Fibroblast of mammary gland (primary cell): ENCODE measurements around the gene FERMT3.

Experiments
- DNase-seq: peaks from one replicate; pipeline ENCODE4 v3.0.0-alpha.2; 2010; ENCODE audit warnings: low read depth
- H3K4me3 ChIP-seq: 2 replicates; pipeline ENCODE4 v1.5.1; 2011; ENCODE audit warnings: low read depth, mild to moderate bottlenecking, low read length, moderate library complexity; ENCODE audit not compliant: control insufficient read depth
- TF ChIP-seq, protein P1 (sequence below): conservative IDR thresholded peaks from 2 replicates; pipeline ENCODE4 v1.5.1; 2011; ENCODE audit warnings: low read depth, low read length, inconsistent platforms; ENCODE audit not compliant: control insufficient read depth, insufficient read depth

FERMT3 gene

DNA sequence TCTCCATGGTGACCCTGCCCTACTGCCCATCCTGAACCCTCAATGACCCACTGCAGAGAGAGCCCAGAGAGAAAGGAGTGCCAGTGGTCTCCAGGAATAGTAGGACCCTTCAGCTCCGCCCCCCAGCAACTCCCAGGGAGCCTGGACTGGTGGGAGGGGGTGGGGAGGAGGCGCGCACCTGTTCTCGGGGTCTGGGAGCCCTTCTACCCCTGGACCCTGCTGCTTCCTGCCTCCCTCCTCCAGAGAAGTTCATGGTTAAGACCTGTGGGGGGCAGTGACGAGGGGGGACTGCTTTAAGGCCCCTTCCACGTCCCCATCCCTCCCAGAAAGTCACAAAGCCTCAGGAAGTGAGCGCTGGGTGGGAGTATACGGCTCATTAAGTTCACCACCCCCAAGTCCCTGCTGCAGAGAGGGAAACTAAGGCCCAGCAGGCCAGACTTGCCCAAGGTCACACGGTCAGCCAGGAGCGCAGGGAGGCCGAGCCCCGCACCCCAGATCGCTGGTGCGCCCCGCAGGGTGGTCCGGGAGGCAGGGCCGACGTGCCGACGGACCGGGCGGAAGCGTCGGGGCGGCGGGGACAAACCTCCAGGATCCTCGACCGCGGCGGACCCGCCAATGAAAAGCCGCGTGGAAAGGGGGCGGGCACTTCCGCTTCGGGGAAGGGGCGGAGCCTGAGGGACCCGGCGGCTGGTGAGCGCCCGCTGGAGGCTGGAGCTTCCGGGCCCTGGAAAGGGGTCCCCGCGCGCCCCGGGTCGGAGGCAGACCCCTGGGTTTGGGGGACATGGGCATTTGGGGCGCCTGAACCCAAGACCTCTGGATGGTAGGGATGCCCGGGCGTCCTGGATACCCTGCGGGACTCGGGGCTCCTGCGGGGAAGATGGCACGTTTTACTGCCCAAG lies 19.3 kb downstream of the FERMT3 start, which contains the start of the genes NUDT22 and TRPT1:
Gene NUDT22, plus strand, starts transcription at position 667 of the 899 bp plus-strand sequence. CDS start 379 bp downstream, outside the sequence.
Gene TRPT1, minus strand, starts transcription at position 579 of the 899 bp plus-strand sequence. Its CDS starts 326 bp downstream, at position 253.
- TF ChIP-seq, protein P1, sequence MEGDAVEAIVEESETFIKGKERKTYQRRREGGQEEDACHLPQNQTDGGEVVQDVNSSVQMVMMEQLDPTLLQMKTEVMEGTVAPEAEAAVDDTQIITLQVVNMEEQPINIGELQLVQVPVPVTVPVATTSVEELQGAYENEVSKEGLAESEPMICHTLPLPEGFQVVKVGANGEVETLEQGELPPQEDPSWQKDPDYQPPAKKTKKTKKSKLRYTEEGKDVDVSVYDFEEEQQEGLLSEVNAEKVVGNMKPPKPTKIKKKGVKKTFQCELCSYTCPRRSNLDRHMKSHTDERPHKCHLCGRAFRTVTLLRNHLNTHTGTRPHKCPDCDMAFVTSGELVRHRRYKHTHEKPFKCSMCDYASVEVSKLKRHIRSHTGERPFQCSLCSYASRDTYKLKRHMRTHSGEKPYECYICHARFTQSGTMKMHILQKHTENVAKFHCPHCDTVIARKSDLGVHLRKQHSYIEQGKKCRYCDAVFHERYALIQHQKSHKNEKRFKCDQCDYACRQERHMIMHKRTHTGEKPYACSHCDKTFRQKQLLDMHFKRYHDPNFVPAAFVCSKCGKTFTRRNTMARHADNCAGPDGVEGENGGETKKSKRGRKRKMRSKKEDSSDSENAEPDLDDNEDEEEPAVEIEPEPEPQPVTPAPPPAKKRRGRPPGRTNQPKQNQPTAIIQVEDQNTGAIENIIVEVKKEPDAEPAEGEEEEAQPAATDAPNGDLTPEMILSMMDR: peak; percentile 40
- peak; percentile 52 for DNase-seq
- H3K4me3 ChIP-seq: peak within 1 kb of the TSS; percentile 75

DNA sequence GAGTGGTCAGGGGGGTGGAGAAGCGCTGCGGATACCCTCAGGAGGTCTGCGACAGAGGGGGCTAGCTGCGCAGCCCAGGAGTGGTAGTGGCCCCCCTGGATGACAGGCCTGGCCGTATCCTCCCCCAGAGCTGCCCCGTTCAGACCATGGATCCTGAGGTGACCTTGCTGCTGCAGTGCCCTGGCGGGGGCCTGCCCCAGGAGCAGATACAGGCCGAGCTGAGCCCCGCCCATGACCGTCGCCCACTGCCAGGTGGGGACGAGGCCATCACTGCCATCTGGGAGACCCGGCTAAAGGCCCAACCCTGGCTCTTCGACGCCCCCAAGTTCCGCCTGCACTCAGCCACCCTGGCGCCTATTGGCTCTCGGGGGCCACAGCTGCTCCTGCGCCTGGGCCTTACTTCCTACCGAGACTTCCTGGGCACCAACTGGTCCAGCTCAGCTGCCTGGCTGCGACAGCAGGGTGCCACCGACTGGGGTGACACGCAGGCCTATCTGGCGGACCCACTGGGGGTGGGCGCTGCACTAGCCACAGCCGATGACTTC lies 20.1 kb downstream of the FERMT3 start:
- TF ChIP-seq, protein P1: no peak
- peak overlapping the region; percentile 75 for H3K4me3 ChIP-seq
- DNase-seq: no peak

DNA sequence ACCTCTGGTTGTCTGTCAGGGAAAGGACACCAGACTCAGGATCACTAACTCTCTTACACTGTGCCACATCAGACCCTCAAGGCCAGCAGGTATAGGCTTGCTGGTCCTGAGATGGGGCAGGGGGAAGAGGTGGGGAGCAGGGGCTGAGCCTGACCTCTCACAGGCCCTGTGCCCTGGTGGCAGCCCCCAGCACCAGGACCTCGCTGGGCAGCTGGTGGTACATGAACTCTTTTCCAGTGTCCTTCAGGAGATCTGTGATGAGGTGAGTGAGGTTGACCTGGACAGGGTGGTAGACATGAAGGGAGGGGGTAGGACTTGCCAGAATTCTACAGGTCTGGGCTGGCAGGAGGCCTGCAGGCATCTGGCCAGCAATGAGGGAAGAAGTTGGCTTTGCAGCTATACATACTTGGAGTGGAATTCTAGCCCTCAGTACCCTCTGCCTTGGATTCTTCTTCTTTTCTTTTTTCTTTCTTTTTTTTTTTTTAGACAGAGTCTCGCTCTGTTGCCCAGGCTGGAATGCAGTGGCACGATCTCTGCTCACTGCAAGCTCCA lies 21.0 kb downstream of the FERMT3 start:
- DNase-seq: no peak
- peak overlapping the region; percentile 75 for H3K4me3 ChIP-seq
- TF ChIP-seq, protein P1: no peak

DNA sequence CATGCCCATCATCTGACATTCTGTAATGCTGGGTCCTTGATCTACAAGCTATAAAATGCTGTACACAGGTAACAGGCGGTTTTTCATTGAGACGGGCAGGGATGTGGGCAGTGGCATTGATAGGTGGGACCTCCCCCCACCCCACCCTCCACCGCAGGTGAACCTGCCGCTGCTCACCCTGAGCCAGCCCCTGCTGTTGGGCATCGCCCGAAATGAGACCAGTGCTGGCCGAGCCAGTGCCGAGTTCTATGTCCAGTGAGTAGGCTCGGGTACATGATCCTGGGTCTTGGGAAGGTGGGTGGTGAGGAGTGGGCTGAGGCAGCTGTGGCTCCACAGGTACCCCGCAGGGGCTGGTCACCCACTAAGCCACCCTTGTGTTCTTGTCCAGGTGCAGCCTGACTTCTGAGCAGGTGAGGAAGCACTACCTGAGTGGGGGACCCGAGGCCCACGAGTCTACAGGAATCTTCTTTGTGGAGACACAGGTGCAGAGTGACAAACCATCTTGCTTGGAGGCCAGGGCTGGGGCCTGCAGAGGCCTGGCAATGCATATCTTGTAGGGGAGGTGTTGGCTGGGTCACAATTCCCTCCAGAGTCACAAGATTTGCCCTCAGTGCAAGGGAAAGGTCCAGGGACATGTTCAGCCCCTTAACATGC lies 22.7 kb downstream of the FERMT3 start:
- no peak for DNase-seq
- TF ChIP-seq, protein P1: no peak
- H3K4me3 ChIP-seq: no peak overlapping the region

DNA sequence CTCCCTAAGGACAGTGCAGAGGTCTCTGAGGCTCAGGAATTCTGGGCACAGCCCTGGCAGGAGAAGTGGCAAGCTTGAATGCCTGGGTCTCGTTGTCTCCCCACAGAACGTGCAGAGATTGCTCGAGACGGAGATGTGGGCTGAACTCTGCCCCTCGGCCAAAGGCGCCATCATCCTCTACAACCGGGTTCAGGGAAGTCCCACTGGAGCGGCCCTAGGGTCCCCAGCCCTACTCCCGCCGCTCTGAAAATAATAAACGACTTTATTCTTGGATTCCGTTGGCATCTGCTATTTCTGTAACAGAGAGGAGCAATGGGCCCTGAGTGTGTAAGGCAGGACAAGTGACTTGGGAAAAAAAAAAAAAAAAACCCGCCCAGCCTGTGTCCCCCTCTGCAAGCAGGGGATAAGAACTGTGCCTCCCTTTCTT lies 23.2 kb downstream of the FERMT3 start:
- no peak for DNase-seq
- TF ChIP-seq, protein P1: no peak
- peak overlapping the region; percentile 61 for H3K4me3 ChIP-seq
